Right lobe of liver (tissue), 4 donors: ENCODE data around the gene MAPK8.

ENCODE experiments used
- POLR2A ChIP-seq: fragments of 450-650 bp; IDR thresholded peaks from one replicate; pipeline ENCODE4 v1.6.1; 2017; ENCODE audit warnings: antibody characterized with exemption, mild to moderate bottlenecking
- TF ChIP-seq, protein P1 (sequence below), 4 donors: fragments of 200-600 bp in 3 of 4; fragments of 450-650 bp in 1 of 4; IDR thresholded peaks; one replicate each; pipeline versions ENCODE4 v1.5.1 to v1.8.0; 2016 to 2022; ENCODE audit warnings: antibody characterized with exemption in 4 of 4, mild to moderate bottlenecking in 2 of 4
- donor health status: DM: no; HTN: no; CAD: no.
- donor health status: DM: no; HTN: no; CAD: no.
- donor health status: DM: no; HTN: yes; CAD: no.

DNA sequence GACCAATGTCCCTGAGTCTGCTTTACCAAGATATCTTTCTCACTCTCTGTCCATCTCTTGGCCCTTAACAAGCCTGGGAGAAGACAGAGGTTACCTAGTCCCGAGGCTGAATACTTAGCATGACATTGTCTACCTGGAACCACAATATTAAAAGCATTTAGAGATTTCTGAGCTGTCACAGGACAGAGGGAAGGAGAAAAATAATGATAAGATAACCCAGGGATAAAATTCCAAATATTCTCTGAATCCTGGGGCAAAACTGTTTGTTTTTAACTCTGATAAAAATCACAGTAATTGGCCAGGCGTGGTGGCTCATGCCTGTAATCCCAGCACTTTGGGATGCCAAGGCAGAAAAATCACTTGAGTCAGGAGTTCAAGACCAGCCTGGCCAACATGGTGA lies 12.0 kb upstream of the MAPK8 start:
- TF ChIP-seq, protein P1, sequence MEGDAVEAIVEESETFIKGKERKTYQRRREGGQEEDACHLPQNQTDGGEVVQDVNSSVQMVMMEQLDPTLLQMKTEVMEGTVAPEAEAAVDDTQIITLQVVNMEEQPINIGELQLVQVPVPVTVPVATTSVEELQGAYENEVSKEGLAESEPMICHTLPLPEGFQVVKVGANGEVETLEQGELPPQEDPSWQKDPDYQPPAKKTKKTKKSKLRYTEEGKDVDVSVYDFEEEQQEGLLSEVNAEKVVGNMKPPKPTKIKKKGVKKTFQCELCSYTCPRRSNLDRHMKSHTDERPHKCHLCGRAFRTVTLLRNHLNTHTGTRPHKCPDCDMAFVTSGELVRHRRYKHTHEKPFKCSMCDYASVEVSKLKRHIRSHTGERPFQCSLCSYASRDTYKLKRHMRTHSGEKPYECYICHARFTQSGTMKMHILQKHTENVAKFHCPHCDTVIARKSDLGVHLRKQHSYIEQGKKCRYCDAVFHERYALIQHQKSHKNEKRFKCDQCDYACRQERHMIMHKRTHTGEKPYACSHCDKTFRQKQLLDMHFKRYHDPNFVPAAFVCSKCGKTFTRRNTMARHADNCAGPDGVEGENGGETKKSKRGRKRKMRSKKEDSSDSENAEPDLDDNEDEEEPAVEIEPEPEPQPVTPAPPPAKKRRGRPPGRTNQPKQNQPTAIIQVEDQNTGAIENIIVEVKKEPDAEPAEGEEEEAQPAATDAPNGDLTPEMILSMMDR (IDR thresholded peaks at IDR 0.05): no peak
- no peak for TF ChIP-seq POLR2A
